ENCODE measurements around the gene GFAP.

GRCh38 chr17:44933824-44934744, 18.8 kb upstream of the GFAP start:
- TF ChIP-seq CTCF (IDR thresholded peaks at IDR 0.05; ENCODE audit: low read depth, low read length, missing input control) (no peak), RAD21 (IDR thresholded peaks at IDR 0.05) (no peak)

Data from liver (tissue), 3 donors.